GM23338 (cell line): ENCODE data around the gene NUTM2B. TPM values are rescaled to one million over a fixed set of nuclear protein-coding genes. Genes with fewer than 3 reads are reported as not detected.
A peak's percentile ranks its signal among the peaks of the same experiment; 100 is the strongest.
"Not testable (repeated sequence)": the region's sequence is repeated elsewhere in the genome, so short reads cannot be mapped to it uniquely, and the experiment has no call there.

Experiments used
- ATAC-seq: fragments of 200-7000 bp; cut with Tn5 transposase; 3 replicates; pipeline ENCODE4 v1.9.1; 2020
- DNase-seq: peaks from one replicate; pipeline ENCODE4 v3.0.0-alpha.2; 2015; ENCODE audit warnings: low spot score
- H2AFZ ChIP-seq: fragments of 200-600 bp; sonication (generic); 2 replicates; pipeline ENCODE4 v1.8.0; 2016; ENCODE audit warnings: antibody characterized with exemption, mild to moderate bottlenecking, moderate library complexity
- H3F3A ChIP-seq: fragments of 200-600 bp; sonication (generic); replicated peaks from 2 replicates; pipeline ENCODE4 v1.8.0; 2017; ENCODE audit warnings: antibody characterized with exemption, mixed run types, low read depth
- H3K27ac ChIP-seq: fragments of 200-600 bp; sonication (generic); 2 replicates; pipeline ENCODE4 v1.6.1; 2016; ENCODE audit warnings: low read depth
- H3K27me3 ChIP-seq: fragments of 200-600 bp; sonication (generic); 2 replicates; pipeline ENCODE4 v1.8.0; 2016; ENCODE audit warnings: mild to moderate bottlenecking, mixed run types, moderate library complexity; ENCODE audit not compliant: insufficient read depth
- H3K36me3 ChIP-seq: fragments of 200-600 bp; sonication (generic); 2 replicates; pipeline ENCODE4 v1.8.0; 2016; ENCODE audit warnings: mild to moderate bottlenecking; ENCODE audit not compliant: insufficient read depth
- H3K4me1 ChIP-seq: fragments of 200-600 bp; sonication (generic); 2 replicates; pipeline ENCODE4 v1.8.0; 2016; ENCODE audit warnings: mild to moderate bottlenecking, moderate library complexity; ENCODE audit not compliant: insufficient read depth
- H3K4me2 ChIP-seq: fragments of 200-600 bp; sonication (generic); 2 replicates; pipeline ENCODE4 v1.7.1; 2017; ENCODE audit warnings: mixed run types
- H3K4me3 ChIP-seq: fragments of 200-600 bp; sonication (generic); 2 replicates; pipeline ENCODE4 v1.6.1; 2016; ENCODE audit warnings: mixed run types
- H3K79me2 ChIP-seq: fragments of 200-600 bp; sonication (generic); replicated peaks from 2 replicates; pipeline ENCODE4 v1.8.0; 2017; ENCODE audit warnings: mild to moderate bottlenecking; ENCODE audit not compliant: insufficient read depth
- H3K9me2 ChIP-seq: fragments of 200-600 bp; sonication (generic); 2 replicates; pipeline ENCODE4 v1.8.0; 2017; ENCODE audit not compliant: insufficient read depth
- H4K20me1 ChIP-seq: fragments of 200-600 bp; sonication (generic); replicated peaks from 2 replicates; pipeline ENCODE4 v1.8.0; 2017; ENCODE audit warnings: mild to moderate bottlenecking; ENCODE audit not compliant: insufficient read depth
- H3K27ac Mint-ChIP-seq: 2 replicates; pipeline ENCODE4 v1.8.0; 2020; ENCODE audit warnings: inconsistent platforms, mild to moderate bottlenecking, moderate library complexity, mixed read lengths
- H3K27me3 Mint-ChIP-seq: 3 replicates; pipeline ENCODE4 v1.8.0; 2022; ENCODE audit warnings: low read depth, mild to moderate bottlenecking, moderate library complexity, mixed read lengths, inconsistent platforms; ENCODE audit not compliant: insufficient read depth, poor library complexity
- H3K36me3 Mint-ChIP-seq: 3 replicates; pipeline ENCODE4 v1.8.0; 2021; ENCODE audit warnings: low read depth, mild to moderate bottlenecking, inconsistent platforms, moderate library complexity, mixed read lengths
- H3K4me1 Mint-ChIP-seq: 3 replicates; pipeline ENCODE4 v1.8.0; 2020; ENCODE audit warnings: mild to moderate bottlenecking, inconsistent platforms, mixed read lengths
- H3K4me3 Mint-ChIP-seq: 3 replicates; pipeline ENCODE4 v1.8.0; 2021; ENCODE audit warnings: moderate library complexity, mild to moderate bottlenecking, inconsistent platforms, mixed read lengths
- H3K9me3 Mint-ChIP-seq: 3 replicates; pipeline ENCODE4 v1.8.0; 2020; ENCODE audit warnings: moderate library complexity, mild to moderate bottlenecking, inconsistent platforms, mixed read lengths
- CTCF ChIP-seq, 2 experiments: fragments of 200-600 bp in 1 of 2; sonication (generic) in 1 of 2; conservative IDR thresholded peaks; 2 replicates each; pipeline versions ENCODE4 v1.5.1 to v1.6.1; 2016 to 2017; ENCODE audit warnings: antibody characterized with exemption in 2 of 2, low read depth in 2 of 2, mild to moderate bottlenecking in 2 of 2, moderate library complexity in 1 of 2
- polyA plus RNA-seq: library from polyadenylated mRNA; unstranded; fragments of >200 nt; fragmentation: Nextera tagmentation; extraction: Ambion mirVana; gene quantifications from 2 replicates; pipeline ENCODE4 v1.2.1, GENCODE V29; 2016
- total RNA-seq: library from RNA; depleted of rRNA; stranded (reverse); fragments of >200 nt; shearing (Covaris generic); gene quantifications from 2 replicates; pipeline ENCODE4 v1.2.3, GENCODE V29; 2014; rRNA removed

The NUTM2B gene
- total and polyA plus RNA-seq, 2 experiments from 2014 or later = 0.35 TPM; not detected in 1

- not testable (repeated sequence) for H2AFZ ChIP-seq, H3K27me3 ChIP-seq, H3K9me3 Mint-ChIP-seq, H3K27ac Mint-ChIP-seq, H3K36me3 ChIP-seq, H3K4me3 Mint-ChIP-seq, H3K27me3 Mint-ChIP-seq, H3K79me2 ChIP-seq, H3K4me1 ChIP-seq, H4K20me1 ChIP-seq, H3K4me1 Mint-ChIP-seq, H3K4me2 ChIP-seq, H3K4me3 ChIP-seq, H3K27ac ChIP-seq, H3K36me3 Mint-ChIP-seq, H3F3A ChIP-seq, H3K9me2 ChIP-seq
- peak; percentile 47 for DNase-seq
- ATAC-seq = peak; percentile 92
- TF ChIP-seq CTCF (conservative IDR thresholded peaks at IDR 0.05; ENCODE audit: low read depth in 2 of 2) = peak; percentile 41 to 62
Measured at GRCh38 chr10:79758297-79758993, 55.4 kb downstream of the NUTM2B start.

Other genes with a start within 250 kb of the NUTM2B start
- 2.0 and 2.1 TPM in 2 replicates for gene EIF5AL1, start 190.7 kb upstream of the NUTM2B start, total RNA-seq
- gene EIF5AL1, start 190.7 kb upstream of the NUTM2B start, polyA plus RNA-seq = 20.4 and 21.4 TPM in 2 replicates
- not detected in 2 replicates for gene SFTPA2, start 142.8 kb upstream of the NUTM2B start, total RNA-seq
- gene SFTPA2, start 142.8 kb upstream of the NUTM2B start, polyA plus RNA-seq = not detected in 2 replicates
- gene SFTPA1, start 92.3 kb upstream of the NUTM2B start, total RNA-seq = not detected in 2 replicates
- gene SFTPA1, start 92.3 kb upstream of the NUTM2B start, polyA plus RNA-seq = not detected in 2 replicates
- gene NUTM2E, start 123.5 kb downstream of the NUTM2B start, total RNA-seq = 0.12 TPM in 1 of 2 replicates, not detected in the other
- 0.18 TPM in 1 of 2 replicates, not detected in the other for gene NUTM2E, start 123.5 kb downstream of the NUTM2B start, polyA plus RNA-seq
- 0.70 TPM in 1 of 2 replicates, not detected in the other for gene SFTPD, start 245.9 kb downstream of the NUTM2B start, total RNA-seq
- gene SFTPD, start 245.9 kb downstream of the NUTM2B start, polyA plus RNA-seq = 0.23 TPM in 1 of 2 replicates, not detected in the other